Measurements from ENCODE around the gene DPP9.
A peak's percentile ranks its signal among the peaks of the same experiment; 100 is the strongest.
"Not testable (repeated sequence)": the region's sequence is repeated elsewhere in the genome, so short reads cannot be mapped to it uniquely, and the experiment has no call there.

The DPP9 gene

DNA sequence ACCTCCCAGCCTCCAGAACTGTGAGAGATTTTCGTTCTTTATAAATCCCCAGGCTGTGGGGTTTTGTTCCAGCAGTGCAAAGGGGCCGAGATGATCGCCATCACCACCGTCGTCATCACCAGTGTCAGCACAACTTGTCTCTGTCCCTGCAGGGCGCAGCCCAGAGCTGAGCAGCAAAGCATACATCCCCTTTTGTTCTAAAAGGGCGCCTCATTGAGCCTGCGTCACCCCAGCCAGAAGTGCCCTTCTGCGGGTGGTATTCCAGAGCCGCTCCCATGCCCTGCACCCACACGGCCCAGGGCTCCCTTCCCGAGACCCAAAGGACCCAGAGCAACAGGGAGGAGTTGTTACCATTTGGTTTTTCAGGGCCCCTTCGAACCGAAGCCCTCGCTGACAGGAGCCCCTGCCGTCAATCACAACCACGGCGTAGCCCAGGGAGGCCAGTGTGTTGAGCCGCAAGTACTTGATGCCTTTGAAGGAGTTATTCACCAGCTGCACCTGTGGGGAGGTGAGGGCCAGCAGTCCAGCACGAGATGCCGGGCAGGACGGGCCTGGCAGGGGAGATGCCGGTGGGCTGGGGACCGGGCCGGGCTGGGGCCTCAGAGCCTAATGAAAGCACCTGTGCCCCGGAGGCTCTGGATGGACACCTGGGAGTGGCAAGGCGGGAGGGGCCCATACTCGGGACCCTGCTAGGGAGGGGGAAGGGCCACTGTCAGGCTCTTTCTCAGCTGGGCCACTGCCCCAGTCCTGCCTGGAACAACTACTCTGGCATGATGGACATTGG, 39.1 kb downstream of the DPP9 start:
- DNase-seq: no peak

DNA sequence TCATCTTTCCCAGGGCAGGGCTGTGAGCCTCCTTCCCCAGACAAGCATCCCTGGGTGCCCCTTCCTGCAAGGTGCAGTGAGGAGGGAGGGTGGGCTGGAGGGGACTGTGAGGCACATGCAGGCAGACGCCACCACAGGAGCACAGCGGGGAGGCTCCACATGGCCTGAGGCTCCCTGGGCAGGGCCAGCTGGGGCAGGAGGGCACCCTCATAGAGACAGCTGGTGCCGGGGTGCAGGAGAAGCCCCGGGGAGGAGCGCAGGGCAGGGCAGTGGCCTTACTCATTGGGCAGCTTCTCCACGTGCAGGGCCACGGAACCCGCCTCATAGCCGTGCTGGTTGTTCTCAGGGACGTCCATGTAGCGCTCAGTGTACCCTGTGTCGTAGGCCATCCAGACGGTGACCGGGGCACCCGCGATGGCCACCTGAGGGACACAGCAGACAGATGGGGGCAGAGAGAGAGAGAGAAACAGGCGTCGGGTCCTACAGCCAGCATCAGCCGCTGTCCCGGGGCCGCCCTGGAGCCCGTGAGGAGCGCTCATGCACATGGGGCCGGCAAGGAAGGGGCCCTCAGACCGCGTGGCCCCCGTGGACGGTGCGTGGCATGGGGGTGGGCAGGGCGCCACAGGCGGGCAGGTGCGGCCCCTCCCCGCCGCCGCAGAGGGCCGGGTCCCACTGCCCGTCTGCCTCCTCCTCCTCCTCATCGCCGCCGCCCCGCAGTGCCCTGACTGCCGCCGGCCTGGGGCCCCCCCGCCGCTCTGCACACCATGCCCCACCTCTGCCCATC, 41.0 kb downstream of the DPP9 start:
- no peak for DNase-seq

DNA sequence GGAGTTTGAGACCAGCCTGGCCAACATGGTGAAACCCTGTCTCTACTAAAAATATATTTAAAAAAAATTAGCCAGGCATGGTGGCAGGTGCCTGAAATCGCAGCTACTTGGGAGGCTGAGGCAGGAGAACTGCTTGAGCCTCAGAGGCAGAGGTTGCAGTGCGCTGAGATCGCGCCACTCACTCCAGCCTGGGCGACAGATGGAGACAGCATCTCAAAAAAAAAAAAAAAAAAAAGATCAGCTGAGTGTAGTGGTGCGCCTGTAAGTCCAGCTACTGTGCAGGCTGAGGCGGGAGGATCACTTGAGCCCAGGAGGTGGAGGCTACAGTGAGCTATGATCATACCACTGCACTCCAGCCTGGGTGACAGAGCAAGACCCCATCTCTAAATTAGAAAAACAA, 43.6 kb downstream of the DPP9 start:
- not testable (repeated sequence) for DNase-seq

DNA sequence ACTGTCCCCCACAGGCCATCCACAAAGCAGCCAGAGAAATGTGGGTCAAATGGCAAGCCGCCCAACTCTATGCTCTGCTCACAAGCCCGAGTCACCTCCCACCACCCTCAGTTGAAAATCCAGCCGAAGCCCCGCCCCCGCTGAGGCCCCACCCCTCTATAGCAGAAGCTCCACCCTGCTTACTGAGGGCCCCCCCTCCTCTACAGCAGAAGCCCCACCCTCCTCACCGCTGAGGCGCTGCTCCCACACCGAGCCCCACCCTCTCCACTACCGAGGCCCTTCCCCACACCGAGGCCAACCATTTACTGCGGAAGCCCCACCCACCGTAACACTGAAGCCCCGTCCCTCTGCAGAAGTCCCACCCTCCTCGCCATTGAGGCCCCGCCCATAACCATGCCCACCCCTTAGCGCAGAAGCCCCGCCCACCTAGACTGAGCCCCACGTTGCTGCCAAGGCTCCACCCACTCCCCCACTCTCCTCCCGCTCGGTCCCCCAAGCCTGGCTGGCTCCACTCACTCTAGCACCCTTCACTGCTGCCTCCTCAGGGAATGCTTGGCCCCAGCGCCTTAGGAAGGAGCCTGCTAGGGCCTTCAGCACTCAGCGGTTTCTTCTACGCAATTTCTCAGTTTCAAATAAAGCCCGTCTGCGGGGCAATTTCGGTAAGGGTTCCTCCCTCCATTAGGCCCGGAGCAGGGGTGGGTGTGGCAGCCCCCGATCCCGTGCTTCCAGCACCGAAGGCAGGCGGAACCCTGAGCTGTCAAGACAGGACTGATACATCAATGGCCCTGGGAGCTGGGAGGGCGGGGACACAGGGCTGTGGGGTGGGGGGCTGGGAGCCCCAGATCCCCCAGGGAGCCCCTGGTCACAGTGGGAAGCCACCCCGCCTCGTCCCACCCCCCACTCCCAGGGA, 44.5 kb downstream of the DPP9 start:
- DNase-seq: no peak

DNA sequence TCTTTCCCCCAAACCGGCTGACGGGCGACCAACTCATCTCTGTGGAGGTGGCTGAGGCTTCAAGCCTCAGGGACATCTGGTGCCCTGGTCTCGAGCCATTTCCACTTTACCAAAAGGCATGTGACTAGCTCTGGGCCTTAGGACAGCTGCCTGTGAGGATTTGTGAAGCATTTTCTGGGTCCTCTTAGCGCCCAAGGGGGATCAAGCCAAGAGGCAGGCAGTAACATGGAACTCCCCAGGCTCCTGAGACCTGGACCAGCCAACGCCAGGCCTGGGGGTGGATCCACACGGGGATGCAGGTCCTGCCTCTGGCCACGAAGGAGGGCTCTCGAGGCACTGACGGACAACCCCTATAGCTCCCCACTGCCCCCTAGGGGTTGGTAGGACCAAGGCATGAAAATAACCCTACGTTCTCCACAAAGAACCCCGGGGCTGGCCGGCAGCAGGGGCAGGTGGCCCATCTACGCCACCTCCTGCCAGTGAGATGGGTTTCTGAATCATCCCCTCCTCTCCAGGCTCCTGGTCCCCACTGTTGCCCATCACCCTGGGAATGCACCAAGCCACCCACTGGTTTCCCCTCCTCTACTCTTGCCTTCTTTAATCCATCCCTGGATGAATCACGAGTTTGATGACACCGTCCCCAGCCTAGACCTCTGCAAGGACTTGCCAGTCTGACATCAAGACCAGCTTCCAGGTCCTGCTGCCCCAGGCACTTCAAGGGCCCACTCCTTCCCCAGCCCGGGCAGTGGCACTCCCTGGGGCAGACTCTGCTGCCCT, 46.5 kb downstream of the DPP9 start:
- DNase-seq: no peak

DNA sequence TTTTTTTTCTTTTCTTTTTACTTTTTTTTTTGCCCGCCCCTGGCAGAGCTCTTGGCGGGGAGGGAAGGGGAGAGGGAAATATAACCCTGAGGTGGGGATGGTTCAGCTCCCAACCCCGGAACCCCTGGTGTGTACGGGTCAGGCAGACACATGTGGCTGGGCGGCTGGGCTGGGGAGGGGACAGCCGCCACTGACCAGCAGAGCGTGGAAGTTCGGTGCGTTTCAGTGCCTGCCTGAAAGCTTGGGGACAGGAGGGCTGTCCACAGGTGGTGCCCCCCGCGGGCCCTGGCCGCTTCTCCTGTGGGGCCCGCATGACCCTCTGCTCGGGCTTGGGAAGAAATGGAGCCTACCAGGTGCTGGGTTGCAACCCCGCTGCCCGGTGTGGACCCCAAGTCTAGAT, 48.3 kb downstream of the DPP9 start:
- no peak for DNase-seq

DNA sequence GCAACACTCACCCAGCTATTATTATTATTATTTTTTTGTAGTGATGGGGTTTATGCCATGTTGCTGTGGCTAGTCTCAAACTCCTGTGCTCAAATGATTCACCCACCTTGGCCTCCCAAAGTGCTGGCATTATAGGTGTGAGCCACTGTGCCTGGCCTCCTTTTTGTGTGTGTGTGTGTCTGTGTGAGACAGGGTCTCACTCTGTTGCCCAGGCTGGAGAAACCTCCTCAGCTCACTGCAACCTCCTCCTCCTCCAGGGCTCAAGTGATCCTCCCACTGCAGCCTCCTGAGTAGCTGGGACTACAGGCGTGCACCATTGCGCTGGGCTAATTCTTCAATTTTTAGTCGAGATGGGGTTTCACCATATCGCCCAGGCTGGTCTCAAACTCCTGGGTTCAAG, 49.9 kb downstream of the DPP9 start:
- DNase-seq: no peak

DNA sequence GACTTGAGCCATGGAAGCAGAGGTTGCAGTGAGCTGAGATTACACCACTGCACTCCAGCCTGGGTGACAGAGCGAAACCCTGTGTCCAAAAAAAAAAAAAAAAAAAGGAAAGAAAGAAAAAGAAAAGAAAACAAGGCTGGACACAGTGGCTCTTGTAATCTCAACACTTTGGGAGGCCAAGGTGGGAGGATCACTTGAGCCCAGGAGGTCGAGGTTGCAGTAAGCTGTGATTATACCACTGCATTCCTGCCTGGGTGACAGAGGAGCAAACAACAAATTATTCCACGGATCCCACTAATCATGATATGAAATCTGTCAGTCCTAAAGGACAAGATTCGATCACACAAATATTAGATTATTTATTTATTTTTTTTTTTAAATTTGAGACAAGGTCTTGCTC, 50.4 kb downstream of the DPP9 start:
- no peak for DNase-seq

DNA sequence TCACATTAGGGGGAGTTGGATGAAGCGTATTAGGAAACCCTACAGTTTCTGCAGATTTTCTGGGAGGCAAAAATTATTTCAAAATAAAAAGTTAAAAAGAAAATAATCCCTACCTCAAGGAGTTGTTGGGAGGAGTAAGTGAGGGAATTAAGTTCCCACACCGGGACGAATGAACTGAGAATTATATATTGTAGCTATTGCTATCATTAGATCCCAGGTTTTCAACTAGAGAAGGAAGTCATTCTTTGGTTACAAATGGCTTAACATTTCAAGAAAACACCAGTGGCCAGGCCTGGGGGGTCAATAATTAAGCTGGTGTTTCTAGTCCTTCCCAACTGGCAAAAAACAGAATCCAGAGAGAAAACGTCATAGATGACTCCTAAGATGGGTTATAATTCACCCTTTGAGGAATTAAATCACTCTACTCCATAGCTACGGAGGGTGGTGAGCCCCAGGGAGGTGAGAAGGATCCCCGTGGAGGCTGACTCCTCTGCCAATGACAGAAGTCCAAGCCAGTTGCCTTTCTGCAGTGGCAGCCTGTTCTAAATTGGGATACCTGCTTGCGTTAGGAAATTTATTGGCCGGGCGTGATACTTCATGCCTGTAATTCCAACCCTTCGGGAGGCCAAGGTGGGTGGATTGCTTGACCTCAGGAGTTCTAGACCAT, 52.3 kb downstream of the DPP9 start:
- no peak for DNase-seq

DNA sequence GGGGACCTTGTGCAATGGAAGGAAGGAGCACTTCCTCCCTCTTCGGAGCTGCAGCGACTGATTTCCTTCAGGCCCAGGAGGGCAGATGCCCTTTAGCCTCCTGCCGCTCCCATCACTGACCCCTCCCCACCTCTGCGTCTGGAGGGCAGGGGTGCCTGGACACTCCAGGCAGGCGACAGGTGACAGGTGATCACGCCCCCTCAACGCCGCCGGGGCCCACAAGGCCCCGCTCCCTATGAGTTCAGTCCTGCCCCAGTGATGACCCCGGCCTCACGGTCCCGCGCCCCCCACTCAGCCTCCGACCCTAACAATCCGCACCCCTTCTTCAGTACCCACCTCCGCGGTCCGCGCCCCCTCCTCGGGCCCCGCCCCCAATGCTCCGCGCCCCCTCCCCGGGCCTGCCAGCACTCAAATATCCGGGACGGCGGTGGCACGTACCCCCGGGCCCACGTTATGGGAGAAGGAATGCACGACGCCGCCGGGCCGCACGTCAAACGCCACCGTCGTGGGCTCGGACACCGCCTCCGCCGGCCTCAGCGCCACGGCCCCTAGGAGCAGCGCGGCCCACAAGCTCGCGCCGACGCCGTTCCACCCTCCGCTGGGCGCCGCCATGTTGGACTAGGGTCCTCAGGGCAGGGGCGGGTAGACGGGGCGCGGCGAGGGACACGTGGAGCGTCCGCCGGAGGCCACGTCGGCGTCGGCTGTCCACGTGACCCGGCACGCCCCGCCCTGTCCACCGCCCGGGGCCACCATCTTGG, 53.7 kb downstream of the DPP9 start, which contains the start of gene MYDGF:
TSS of gene MYDGF (minus strand) at position 620 of the 758 bp plus-strand sequence. CDS start at position 612, 8 bp downstream.
- DNase-seq: peak; percentile 64

DNA sequence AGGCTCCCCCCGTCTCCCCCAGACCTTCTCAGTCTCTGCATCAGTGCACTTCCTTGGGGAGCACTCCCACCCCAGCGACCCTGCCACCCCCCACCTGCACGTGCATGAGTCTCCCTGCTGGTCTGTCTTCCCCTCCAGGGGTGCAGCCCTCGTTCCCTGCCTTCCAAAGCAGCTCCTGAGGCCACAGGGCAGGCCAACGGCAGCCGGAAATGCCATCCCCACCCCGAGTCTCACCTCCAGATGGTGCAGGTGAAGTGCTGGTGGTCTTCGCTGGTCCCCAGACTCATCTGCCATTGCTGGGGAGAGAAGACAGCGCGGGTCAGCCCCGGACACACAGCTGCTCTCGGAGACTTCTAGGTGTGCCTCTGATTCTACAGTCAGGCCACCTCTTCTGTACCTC, 59.0 kb downstream of the DPP9 start:
- no peak for DNase-seq

DNA sequence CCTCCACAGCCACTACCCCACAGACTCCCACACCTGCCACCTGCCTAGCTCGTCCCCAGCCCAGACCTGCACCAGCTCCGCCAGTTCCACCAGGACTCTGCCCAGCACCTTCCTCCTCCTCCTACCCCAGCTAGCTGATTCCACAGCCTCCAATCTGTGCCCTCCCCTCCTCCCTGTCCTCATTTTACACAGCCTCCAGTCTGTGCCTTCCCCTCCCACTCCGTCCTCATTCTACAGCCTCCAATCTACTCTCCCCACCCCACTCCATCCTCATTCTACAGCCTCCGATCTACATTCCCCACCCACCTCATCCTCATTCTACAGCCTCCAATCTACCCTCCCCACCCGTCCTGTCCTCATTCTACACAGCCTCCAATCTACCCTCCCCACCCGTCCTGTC, 60.8 kb downstream of the DPP9 start:
- DNase-seq: no peak

DNA sequence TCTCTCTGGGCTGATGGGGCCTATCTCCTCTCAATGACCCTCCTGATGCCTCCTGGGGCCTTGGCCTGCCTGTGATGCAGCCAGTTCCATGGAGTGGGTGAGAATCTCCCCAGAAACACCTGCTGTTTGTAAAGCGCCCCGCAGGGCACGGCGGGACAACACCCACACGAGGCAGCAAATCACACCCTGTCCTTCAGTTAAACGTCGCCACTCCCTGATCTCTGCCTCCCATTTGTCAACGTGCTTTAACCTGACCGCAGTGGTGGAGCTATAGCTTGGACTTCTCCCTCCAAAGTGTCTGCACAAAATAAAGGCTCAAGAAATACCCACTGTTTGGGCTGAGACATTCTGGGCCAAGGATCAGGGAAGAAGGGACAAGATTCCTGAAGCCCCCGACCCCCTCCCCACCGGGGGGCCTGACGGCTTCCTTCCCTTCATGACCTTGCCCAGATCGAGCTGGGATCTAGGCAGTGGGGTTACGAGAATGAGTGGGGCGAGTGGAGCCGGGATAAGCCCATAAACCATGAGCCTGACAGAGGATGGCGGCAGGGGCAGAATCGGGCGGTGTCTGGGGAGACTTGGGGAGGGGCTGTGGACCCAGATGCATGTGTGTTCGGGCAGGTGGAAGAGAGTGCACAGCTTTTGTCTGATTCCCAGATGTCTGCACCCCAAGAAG, 61.5 kb downstream of the DPP9 start:
- no peak for DNase-seq

DNA sequence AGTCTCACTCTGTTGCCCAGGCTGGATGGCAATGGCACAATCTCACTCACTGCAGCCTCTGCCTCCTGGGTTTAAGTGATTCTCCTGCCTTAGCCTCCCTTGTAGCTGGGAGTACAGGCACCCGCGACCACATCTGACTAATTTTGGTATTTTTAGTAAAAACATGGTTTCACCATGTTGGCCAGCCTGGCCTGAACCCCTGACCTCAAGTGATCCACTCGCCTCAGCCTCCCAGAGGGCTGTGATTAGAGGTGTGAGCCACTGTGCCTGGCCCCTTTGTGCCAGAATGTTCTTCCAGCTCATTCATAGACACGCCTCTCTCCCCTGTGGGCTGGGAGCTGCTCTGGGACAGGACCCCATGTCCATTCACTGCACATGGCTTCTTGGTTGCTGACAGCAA, 62.6 kb downstream of the DPP9 start:
- no peak for DNase-seq

DNA sequence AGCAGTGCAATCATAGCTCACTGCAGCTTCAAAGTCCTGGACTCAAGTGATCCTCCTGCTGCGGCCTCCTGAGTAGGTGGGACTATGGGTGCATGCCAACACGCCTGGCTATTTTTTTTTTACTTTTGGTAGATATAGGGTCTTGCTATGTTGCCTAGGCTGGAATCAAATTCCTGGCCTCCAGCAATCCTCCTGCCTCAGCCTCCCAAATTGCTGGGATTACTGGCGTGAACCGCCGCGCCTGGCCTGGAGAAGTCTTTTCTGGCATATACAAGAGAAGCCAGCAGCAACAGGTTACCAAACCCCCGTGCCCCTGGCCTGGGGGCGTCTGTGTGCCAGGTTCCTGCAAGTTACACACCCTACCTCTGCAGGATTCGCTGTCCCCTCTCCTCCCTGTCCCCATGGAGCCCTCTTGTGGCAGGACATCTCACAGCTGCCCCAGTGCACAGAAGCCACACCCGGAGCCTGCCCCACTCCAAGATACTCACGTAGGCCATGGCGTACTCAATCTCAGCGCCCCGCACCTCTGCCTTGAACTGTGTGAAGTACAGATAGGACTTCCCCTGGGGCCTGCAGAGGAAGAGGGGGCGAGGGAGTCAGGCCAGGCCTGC, 63.4 kb downstream of the DPP9 start:
- no peak for DNase-seq

DNA sequence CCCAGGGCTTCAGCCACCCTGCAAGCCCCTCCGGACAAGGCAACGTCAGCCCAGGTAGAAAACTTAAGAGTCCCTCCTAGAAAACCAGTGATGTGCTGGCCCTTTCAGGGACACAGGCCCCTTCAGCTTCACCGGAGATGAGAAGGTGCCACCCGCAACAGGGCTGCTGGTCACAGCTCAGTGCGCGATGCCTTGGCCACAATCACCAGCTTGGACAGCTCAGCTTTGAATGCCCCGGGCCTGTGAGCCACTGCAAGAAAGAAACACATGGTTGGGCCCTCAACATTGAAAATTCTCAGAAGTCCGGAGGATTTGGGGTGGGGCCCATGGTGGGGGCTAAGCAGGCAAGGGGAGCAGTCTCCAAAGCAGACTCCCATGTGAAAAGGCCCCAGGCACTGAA, 65.8 kb downstream of the DPP9 start:
- DNase-seq: no peak

DNA sequence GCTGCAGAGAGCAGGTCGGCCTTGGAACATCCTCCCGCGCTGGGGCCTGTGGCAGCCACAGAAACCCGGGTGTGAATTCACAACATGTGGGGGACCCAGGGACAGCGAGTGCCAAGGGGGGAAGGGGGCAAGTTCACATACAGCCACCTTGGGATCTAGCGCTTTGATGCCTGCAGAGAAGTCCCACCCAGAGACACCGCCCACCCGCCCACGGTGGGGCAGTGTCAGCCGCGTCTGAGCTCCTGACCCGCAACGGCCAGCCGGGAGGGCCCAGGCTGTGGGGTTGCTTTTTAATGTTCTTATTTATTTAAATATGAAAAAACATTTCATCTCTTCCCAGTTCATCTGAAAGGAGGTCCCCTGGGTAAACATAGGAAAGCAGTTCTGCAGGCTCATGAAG, 66.4 kb downstream of the DPP9 start:
- DNase-seq: no peak

DNA sequence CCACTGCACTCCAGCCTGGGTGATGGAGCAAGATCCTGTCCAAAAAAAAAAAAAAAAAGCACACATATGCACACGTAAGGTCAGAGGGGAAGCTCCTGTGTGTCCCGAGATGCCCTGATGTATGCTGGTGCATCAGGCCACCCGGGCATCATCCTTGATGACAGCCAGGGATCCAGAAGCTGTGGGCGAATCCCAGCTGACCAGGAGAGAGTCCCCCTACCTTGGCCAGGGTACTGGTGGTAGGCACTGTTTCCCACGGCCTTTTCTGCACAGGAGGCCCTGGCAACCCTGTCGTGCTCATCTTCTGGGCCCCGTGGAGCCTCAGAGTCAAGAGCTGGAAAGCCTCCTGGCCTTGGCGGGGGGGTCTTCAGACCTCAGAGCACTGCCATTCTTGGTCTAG, 67.5 kb downstream of the DPP9 start:
- DNase-seq: no peak

DNA sequence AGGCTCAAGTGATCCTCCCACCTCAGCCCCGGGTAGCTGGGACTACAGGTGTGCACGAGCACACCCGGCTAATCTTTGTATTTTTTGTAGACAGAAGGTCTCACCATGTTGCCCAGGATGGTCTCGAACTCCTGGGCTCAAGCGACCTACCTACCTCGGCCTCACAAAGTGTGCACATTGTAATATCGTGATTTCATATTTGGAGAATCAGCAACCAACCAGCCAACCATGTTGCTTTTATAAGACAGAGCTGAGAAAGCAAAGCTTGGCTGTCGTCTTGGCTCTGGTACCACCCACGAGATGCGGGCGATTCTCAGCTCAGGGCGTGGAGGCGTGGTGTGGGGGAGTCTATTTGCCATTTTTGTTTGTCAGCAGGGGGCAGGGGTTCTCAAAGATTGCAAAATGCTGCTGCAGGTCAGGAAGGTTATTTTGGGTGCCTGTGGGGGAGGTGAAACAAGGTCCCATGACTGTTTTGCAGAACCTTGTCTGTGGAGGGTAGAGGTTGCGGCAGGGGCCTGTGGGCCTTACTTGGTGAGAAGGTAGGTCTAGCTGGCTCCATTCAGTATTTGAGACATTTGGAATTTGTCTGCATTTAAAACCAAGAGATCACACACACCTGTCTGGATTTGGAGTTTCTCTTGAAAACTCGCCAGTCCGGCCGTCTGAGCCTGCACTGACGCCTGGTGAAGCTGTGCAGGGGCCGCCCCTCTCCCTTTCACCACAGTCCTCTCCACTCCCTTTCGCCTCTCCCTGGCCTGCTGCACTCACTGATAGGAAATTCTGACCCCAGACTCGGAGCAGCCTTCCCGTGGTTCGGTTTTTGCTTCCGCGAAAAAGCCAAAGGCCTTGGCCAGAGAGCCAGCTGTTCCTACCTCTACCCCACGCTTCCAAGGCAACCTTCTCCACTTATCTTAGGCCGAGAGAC, 68.9 kb downstream of the DPP9 start:
- no peak for DNase-seq

Measured in GF-D8 (cell line).